GM23338 (cell line): ENCODE results near the gene ZNF292. TPM values are rescaled to one million over a fixed set of nuclear protein-coding genes. Genes with fewer than 3 reads are reported as not detected.

Experiments used
- ATAC-seq: fragments of 200-7000 bp; cut with Tn5 transposase; 3 replicates; pipeline ENCODE4 v1.9.1; 2020
- DNase-seq: peaks from one replicate; pipeline ENCODE4 v3.0.0-alpha.2; 2015; ENCODE audit warnings: low spot score
- H2AFZ ChIP-seq: fragments of 200-600 bp; sonication (generic); 2 replicates; pipeline ENCODE4 v1.8.0; 2016; ENCODE audit warnings: antibody characterized with exemption, mild to moderate bottlenecking, moderate library complexity
- H3F3A ChIP-seq: fragments of 200-600 bp; sonication (generic); replicated peaks from 2 replicates; pipeline ENCODE4 v1.8.0; 2017; ENCODE audit warnings: antibody characterized with exemption, mixed run types, low read depth
- H3K27ac ChIP-seq: fragments of 200-600 bp; sonication (generic); 2 replicates; pipeline ENCODE4 v1.6.1; 2016; ENCODE audit warnings: low read depth
- H3K27me3 ChIP-seq: fragments of 200-600 bp; sonication (generic); 2 replicates; pipeline ENCODE4 v1.8.0; 2016; ENCODE audit warnings: mild to moderate bottlenecking, mixed run types, moderate library complexity; ENCODE audit not compliant: insufficient read depth
- H3K36me3 ChIP-seq: fragments of 200-600 bp; sonication (generic); 2 replicates; pipeline ENCODE4 v1.8.0; 2016; ENCODE audit warnings: mild to moderate bottlenecking; ENCODE audit not compliant: insufficient read depth
- H3K4me1 ChIP-seq: fragments of 200-600 bp; sonication (generic); 2 replicates; pipeline ENCODE4 v1.8.0; 2016; ENCODE audit warnings: mild to moderate bottlenecking, moderate library complexity; ENCODE audit not compliant: insufficient read depth
- H3K4me2 ChIP-seq: fragments of 200-600 bp; sonication (generic); 2 replicates; pipeline ENCODE4 v1.7.1; 2017; ENCODE audit warnings: mixed run types
- H3K4me3 ChIP-seq: fragments of 200-600 bp; sonication (generic); 2 replicates; pipeline ENCODE4 v1.6.1; 2016; ENCODE audit warnings: mixed run types
- H3K79me2 ChIP-seq: fragments of 200-600 bp; sonication (generic); replicated peaks from 2 replicates; pipeline ENCODE4 v1.8.0; 2017; ENCODE audit warnings: mild to moderate bottlenecking; ENCODE audit not compliant: insufficient read depth
- H3K9me2 ChIP-seq: fragments of 200-600 bp; sonication (generic); 2 replicates; pipeline ENCODE4 v1.8.0; 2017; ENCODE audit not compliant: insufficient read depth
- H4K20me1 ChIP-seq: fragments of 200-600 bp; sonication (generic); replicated peaks from 2 replicates; pipeline ENCODE4 v1.8.0; 2017; ENCODE audit warnings: mild to moderate bottlenecking; ENCODE audit not compliant: insufficient read depth
- H3K27ac Mint-ChIP-seq: 2 replicates; pipeline ENCODE4 v1.8.0; 2020; ENCODE audit warnings: inconsistent platforms, mild to moderate bottlenecking, moderate library complexity, mixed read lengths
- H3K27me3 Mint-ChIP-seq: 3 replicates; pipeline ENCODE4 v1.8.0; 2022; ENCODE audit warnings: low read depth, mild to moderate bottlenecking, moderate library complexity, mixed read lengths, inconsistent platforms; ENCODE audit not compliant: insufficient read depth, poor library complexity
- H3K36me3 Mint-ChIP-seq: 3 replicates; pipeline ENCODE4 v1.8.0; 2021; ENCODE audit warnings: low read depth, mild to moderate bottlenecking, inconsistent platforms, moderate library complexity, mixed read lengths
- H3K4me1 Mint-ChIP-seq: 3 replicates; pipeline ENCODE4 v1.8.0; 2020; ENCODE audit warnings: mild to moderate bottlenecking, inconsistent platforms, mixed read lengths
- H3K4me3 Mint-ChIP-seq: 3 replicates; pipeline ENCODE4 v1.8.0; 2021; ENCODE audit warnings: moderate library complexity, mild to moderate bottlenecking, inconsistent platforms, mixed read lengths
- H3K9me3 Mint-ChIP-seq: 3 replicates; pipeline ENCODE4 v1.8.0; 2020; ENCODE audit warnings: moderate library complexity, mild to moderate bottlenecking, inconsistent platforms, mixed read lengths
- CREB1 ChIP-seq: fragments of 250-450 bp; sonication (Bioruptor Pico); IDR thresholded peaks from 2 replicates; pipeline ENCODE4 v1.5.0; 2020; ENCODE audit warnings: low read depth, mild to moderate bottlenecking, moderate library complexity
- JUNB ChIP-seq: IDR thresholded peaks from one replicate; pipeline ENCODE4 v1.6.1; 2016; ENCODE audit warnings: antibody characterized with exemption; ENCODE audit not compliant: unreplicated experiment
- POLR2AphosphoS5 ChIP-seq: IDR thresholded peaks from 2 replicates; pipeline ENCODE4 v1.6.1; 2016; ENCODE audit warnings: antibody characterized with exemption, low read depth
- REST ChIP-seq: IDR thresholded peaks from one replicate; pipeline ENCODE4 v1.6.1; 2018; ENCODE audit warnings: antibody characterized with exemption; ENCODE audit not compliant: unreplicated experiment
- STAT1 ChIP-seq: IDR thresholded peaks from one replicate; pipeline ENCODE4 v1.6.1; 2016; ENCODE audit warnings: antibody characterized with exemption; ENCODE audit not compliant: unreplicated experiment
- ZNF114 ChIP-seq: fragments of 250-450 bp; sonication (Bioruptor Pico); IDR thresholded peaks from 2 replicates; pipeline ENCODE4 v1.5.0; 2020; ENCODE audit warnings: mild to moderate bottlenecking, moderate library complexity
- ZNF331 ChIP-seq: fragments of 250-450 bp; sonication (Bioruptor Pico); IDR thresholded peaks from 2 replicates; pipeline ENCODE4 v1.5.0; 2020; ENCODE audit warnings: low read depth, mild to moderate bottlenecking, moderate library complexity
- long read RNA-seq: library from polyadenylated mRNA; unstranded; transcript quantifications from one replicate; pipeline ENCODE4 v2.0.0, GENCODE V29; 2020; ENCODE audit not compliant: unreplicated experiment
- polyA plus RNA-seq: library from polyadenylated mRNA; unstranded; fragments of >200 nt; fragmentation: Nextera tagmentation; extraction: Ambion mirVana; gene quantifications from 2 replicates; pipeline ENCODE4 v1.2.1, GENCODE V29; 2016
- total RNA-seq: library from RNA; depleted of rRNA; stranded (reverse); fragments of >200 nt; shearing (Covaris generic); gene quantifications from 2 replicates; pipeline ENCODE4 v1.2.3, GENCODE V29; 2014; rRNA removed
- TF ChIP-seq, protein P1 (sequence below): IDR thresholded peaks from 2 replicates; pipeline ENCODE4 v1.6.1; 2016; ENCODE audit warnings: antibody characterized with exemption
- TF ChIP-seq, protein P2 (sequence below), 2 experiments: fragments of 200-600 bp in 1 of 2; sonication (generic) in 1 of 2; conservative IDR thresholded peaks; 2 replicates each; pipeline versions ENCODE4 v1.5.1 to v1.6.1; 2016 to 2017; ENCODE audit warnings: antibody characterized with exemption in 2 of 2, low read depth in 2 of 2, mild to moderate bottlenecking in 2 of 2, moderate library complexity in 1 of 2

ZNF292 gene
- 39.8 and 45.7 TPM in 2 replicates for total RNA-seq
- polyA plus RNA-seq: 47.9 and 67.9 TPM in 2 replicates
- long read RNA-seq, full-length matches to known transcripts: 7 of 16 reads
- long read RNA-seq, partial matches to known transcripts: 7 of 16 reads
- long read RNA-seq, other reads (novel, unspliced or antisense): 2 of 16 reads

DNA sequence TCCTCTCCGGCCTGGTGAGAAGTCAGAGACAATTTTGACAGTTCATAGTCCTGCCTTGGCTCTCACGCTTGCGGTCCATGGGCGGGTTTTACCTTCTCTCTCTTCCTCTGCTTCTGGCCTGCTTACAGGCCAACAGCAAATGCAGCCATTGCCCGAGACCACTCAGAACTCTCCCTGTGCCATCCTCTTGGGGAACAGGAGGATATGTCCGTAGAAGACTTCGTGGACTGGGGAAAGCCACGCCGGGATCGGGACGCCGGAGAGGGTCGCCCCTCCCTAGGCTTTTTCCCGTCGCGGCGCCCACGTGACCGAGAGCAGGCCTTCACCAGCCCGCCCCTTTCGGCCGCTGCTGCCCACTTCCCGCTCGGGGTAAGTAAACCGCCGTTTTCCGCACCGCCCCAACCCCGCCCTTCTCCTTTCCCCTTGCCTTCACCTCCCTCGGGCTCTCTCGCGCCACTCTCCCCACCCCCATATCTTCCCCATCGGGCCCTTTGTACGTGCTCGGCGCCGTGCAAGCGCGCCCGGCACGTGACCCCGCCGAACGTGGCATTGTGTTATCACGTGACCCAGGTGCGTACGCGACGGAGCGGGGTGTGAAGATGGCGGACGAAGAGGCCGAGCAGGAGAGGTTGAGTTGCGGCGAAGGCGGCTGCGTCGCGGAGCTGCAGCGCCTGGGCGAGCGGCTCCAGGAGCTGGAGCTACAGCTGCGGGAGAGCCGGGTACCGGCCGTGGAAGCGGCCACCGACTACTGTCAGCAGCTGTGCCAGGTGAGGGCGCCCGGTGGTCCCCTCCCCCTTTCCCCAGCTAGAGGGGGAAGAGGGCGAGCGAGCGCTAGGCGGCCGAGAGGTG is at the start of gene ZNF292:
Gene ZNF292 (plus strand): TSS at position 573 of the 849 bp plus-strand sequence. CDS start 27 bp downstream, at position 600.
- peak within 1 kb of the TSS; percentile 87 for H3K4me2 ChIP-seq
- no peaks in the 10 kb centered on the region; the same call in 1 of the 2 replicates for H3K36me3 ChIP-seq
- peak within 1 kb of the TSS; percentile 91 for H3K4me3 Mint-ChIP-seq
- peak within 1 kb of the TSS; percentile 92 for H3K27ac ChIP-seq
- DNase-seq: peak; percentile 98
- TF ChIP-seq STAT1 (no peak), POLR2AphosphoS5 (peak; percentile 74), CREB1 (CRISPR knock-in tag) (peak; percentile 83)
- TF ChIP-seq, protein P1, sequence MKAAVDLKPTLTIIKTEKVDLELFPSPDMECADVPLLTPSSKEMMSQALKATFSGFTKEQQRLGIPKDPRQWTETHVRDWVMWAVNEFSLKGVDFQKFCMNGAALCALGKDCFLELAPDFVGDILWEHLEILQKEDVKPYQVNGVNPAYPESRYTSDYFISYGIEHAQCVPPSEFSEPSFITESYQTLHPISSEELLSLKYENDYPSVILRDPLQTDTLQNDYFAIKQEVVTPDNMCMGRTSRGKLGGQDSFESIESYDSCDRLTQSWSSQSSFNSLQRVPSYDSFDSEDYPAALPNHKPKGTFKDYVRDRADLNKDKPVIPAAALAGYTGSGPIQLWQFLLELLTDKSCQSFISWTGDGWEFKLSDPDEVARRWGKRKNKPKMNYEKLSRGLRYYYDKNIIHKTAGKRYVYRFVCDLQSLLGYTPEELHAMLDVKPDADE: peak; percentile 49; the same call in 1 of the 2 replicates
- peak within 1 kb of the TSS; percentile 97; the same call in 1 of the 2 replicates for H2AFZ ChIP-seq
- H3K4me1 ChIP-seq: peaks cover 28% of the 10 kb centered on the region
- H3K27ac Mint-ChIP-seq: peak within 1 kb of the TSS; percentile 99
- peaks cover 14% of the 10 kb centered on the region for H4K20me1 ChIP-seq
- H3K4me3 ChIP-seq: peak within 1 kb of the TSS; percentile 89
- H3F3A ChIP-seq: 0 out of 2 replicates have a peak, but pooled peaks cover 4% of the 10 kb centered on the region
- peaks cover 28% of the 10 kb centered on the region for H3K27me3 ChIP-seq
- H3K9me2 ChIP-seq: no peaks in the 10 kb centered on the region
- peaks cover 15% of the 10 kb centered on the region for H3K36me3 Mint-ChIP-seq
- peaks cover 55% of the 10 kb centered on the region for H3K79me2 ChIP-seq
- H3K9me3 Mint-ChIP-seq: no peaks in the 10 kb centered on the region
- peaks cover 24% of the 10 kb centered on the region for H3K27me3 Mint-ChIP-seq
- peak; percentile 76 for ATAC-seq
- H3K4me1 Mint-ChIP-seq: peaks cover 33% of the 10 kb centered on the region

DNA sequence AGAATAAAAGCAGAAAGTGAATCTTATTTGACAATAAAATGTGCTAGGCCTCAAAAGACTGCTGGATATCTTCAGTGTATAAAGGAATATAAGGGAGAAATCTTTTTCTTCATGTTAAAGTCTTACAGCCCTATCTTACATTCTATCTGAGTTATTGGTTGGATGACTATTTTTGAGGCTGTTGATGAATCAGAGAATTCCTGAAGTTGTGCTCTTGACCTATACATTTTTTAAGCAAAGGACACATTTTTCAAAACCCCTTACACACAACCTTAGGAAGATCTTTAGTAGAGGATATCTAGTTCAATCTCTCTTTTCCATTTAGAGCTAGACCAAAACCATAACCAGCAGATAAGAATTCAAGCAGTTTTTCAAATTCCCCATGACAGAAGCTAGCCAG is 49.5 kb upstream of the ZNF292 start:
- no peak for DNase-seq
- H3K36me3 Mint-ChIP-seq: no peaks in the 10 kb centered on the region
- H3K27ac Mint-ChIP-seq: no peak overlapping the region
- H3K4me3 Mint-ChIP-seq: no peak overlapping the region
- Histone ChIP-seq H3K79me2 (no peaks in the 10 kb centered on the region), H3K36me3 (no peaks in the 10 kb centered on the region), H3K9me2 (no peaks in the 10 kb centered on the region), H3K27me3 (no peaks in the 10 kb centered on the region), H3K4me2 (no peak overlapping the region), H3K4me3 (no peak overlapping the region), H3K4me1 (no peaks in the 10 kb centered on the region), H3F3A (no peaks in the 10 kb centered on the region), H4K20me1 (no peaks in the 10 kb centered on the region), H2AFZ (no peak overlapping the region), H3K27ac (no peak overlapping the region)
- no peaks in the 10 kb centered on the region for H3K27me3 Mint-ChIP-seq
- ATAC-seq: no peak
- H3K4me1 Mint-ChIP-seq: peaks cover 2% of the 10 kb centered on the region; the same call in 1 of the 3 replicates
- no peaks in the 10 kb centered on the region for H3K9me3 Mint-ChIP-seq
- no peak for TF ChIP-seq JUNB
- TF ChIP-seq ZNF114 (CRISPR knock-in tag): no peak
- TF ChIP-seq REST: no peak
- no peak for TF ChIP-seq CREB1 (CRISPR knock-in tag)
- TF ChIP-seq STAT1: no peak
- no peak for TF ChIP-seq ZNF331
- TF ChIP-seq POLR2AphosphoS5: no peak
- TF ChIP-seq, protein P2, sequence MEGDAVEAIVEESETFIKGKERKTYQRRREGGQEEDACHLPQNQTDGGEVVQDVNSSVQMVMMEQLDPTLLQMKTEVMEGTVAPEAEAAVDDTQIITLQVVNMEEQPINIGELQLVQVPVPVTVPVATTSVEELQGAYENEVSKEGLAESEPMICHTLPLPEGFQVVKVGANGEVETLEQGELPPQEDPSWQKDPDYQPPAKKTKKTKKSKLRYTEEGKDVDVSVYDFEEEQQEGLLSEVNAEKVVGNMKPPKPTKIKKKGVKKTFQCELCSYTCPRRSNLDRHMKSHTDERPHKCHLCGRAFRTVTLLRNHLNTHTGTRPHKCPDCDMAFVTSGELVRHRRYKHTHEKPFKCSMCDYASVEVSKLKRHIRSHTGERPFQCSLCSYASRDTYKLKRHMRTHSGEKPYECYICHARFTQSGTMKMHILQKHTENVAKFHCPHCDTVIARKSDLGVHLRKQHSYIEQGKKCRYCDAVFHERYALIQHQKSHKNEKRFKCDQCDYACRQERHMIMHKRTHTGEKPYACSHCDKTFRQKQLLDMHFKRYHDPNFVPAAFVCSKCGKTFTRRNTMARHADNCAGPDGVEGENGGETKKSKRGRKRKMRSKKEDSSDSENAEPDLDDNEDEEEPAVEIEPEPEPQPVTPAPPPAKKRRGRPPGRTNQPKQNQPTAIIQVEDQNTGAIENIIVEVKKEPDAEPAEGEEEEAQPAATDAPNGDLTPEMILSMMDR (conservative IDR thresholded peaks at IDR 0.05; ENCODE audit: low read depth in 2 of 2): no peak
